ENCODE data around the gene KCNH4.
"Not testable (repeated sequence)": the region's sequence is repeated elsewhere in the genome, so short reads cannot be mapped to it uniquely, and the experiment has no call there.

Gene KCNH4

GRCh38 chr17:42180922-42181850, at the start of gene KCNH4:
KCNH4 (minus strand) TSS chr17:42181142; CDS start chr17:42180945, 197 bp downstream.
- DNase-seq = peak; percentile 78

- DNase-seq = no peak
Measured at GRCh38 chr17:42230225-42230624, 49.3 kb upstream of the KCNH4 start.

GRCh38 chr17:42227849-42228700, 47.1 kb upstream of the KCNH4 start:
- DNase-seq = no peak

GRCh38 chr17:42225646-42226045, 44.7 kb upstream of the KCNH4 start:
- DNase-seq = no peak

- no peak for DNase-seq
Measured at GRCh38 chr17:42224651-42225050, 43.7 kb upstream of the KCNH4 start.

- no peak for DNase-seq
Measured at GRCh38 chr17:42221886-42222745, 41.2 kb upstream of the KCNH4 start.

GRCh38 chr17:42219280-42219679, 38.3 kb upstream of the KCNH4 start:
- DNase-seq = not testable (repeated sequence)

- DNase-seq = no peak
Measured at GRCh38 chr17:42214156-42214555, 33.2 kb upstream of the KCNH4 start.

- DNase-seq = no peak
Measured at GRCh38 chr17:42212382-42212781, 31.4 kb upstream of the KCNH4 start.

GRCh38 chr17:42211921-42212341, 31.0 kb upstream of the KCNH4 start:
- not testable (repeated sequence) for DNase-seq

GRCh38 chr17:42210046-42210445, 29.1 kb upstream of the KCNH4 start:
- DNase-seq = no peak

- DNase-seq = not testable (repeated sequence)
Measured at GRCh38 chr17:42206153-42206612, 25.2 kb upstream of the KCNH4 start.

- no peak for DNase-seq
Measured at GRCh38 chr17:42203354-42203753, 22.4 kb upstream of the KCNH4 start.

- no peak for DNase-seq
Measured at GRCh38 chr17:42202696-42203095, 21.8 kb upstream of the KCNH4 start.

- no peak for DNase-seq
Measured at GRCh38 chr17:42202159-42202558, 21.2 kb upstream of the KCNH4 start.

GRCh38 chr17:42201458-42201772, 20.5 kb upstream of the KCNH4 start:
- no peak for DNase-seq

- no peak for DNase-seq
Measured at GRCh38 chr17:42200706-42201457, 19.9 kb upstream of the KCNH4 start.

GRCh38 chr17:42199416-42200011, 18.6 kb upstream of the KCNH4 start:
- no peak for DNase-seq

- DNase-seq = no peak
Measured at GRCh38 chr17:42198897-42199296, 18.0 kb upstream of the KCNH4 start.

- no peak for DNase-seq
Measured at GRCh38 chr17:42197564-42198156, 16.7 kb upstream of the KCNH4 start.
